ENCODE results near the gene SYT8. TPM values are rescaled to one million over a fixed set of nuclear protein-coding genes. Genes with fewer than 3 reads are reported as not detected.

SYT8 gene
- total and polyA plus RNA-seq, 2 of the 8 experiments (the other 6 are each of a cell fraction or from before 2014, with no cell fraction given) = not detected

- Histone ChIP-seq H3K4me1 (replicated peaks in 1 of 4; ENCODE audit: control insufficient read depth in 3 of 4, insufficient read depth in 4 of 4, low read length in 3 of 4) (peaks cover 0 to 2% (median 0%) of the 10 kb centered on the region in 4 experiments; a peak in 3 of 7 replicates), H3K23ac (ENCODE audit: insufficient read length) (no peak overlapping the region), H2AFZ (ENCODE audit: low read length) (no peak overlapping the region), H3K27me3 (replicated peaks in 1 of 4; ENCODE audit: control insufficient read depth in 3 of 4, extremely low read depth in 1 of 4, insufficient read depth in 3 of 4, low read length in 3 of 4) (no peaks in the 10 kb centered on the region), H3K4ac (replicated peaks; ENCODE audit: insufficient read length, low read depth, low read length) (no peak overlapping the region), H2BK15ac (ENCODE audit: low read length) (no peak overlapping the region), H4K91ac (replicated peaks; ENCODE audit: insufficient read length, low read length) (no peak overlapping the region), H3K79me1 (ENCODE audit: low read depth, low read length) (no peaks in the 10 kb centered on the region), H3K36me3 (ENCODE audit: control insufficient read depth in 2 of 4, insufficient read depth in 4 of 4, low read length in 3 of 4) (no peaks in the 10 kb centered on the region), H4K20me1 (replicated peaks in 1 of 2; ENCODE audit: control insufficient read depth in 1 of 2, insufficient read depth in 2 of 2, low read length in 2 of 2) (peaks cover 0 to 8% of the 10 kb centered on the region in 2 experiments), H3K14ac (ENCODE audit: insufficient read length) (no peak overlapping the region), H3K4me3 (ENCODE audit: extremely low read depth in 1 of 4, insufficient read depth in 2 of 4, low read depth in 3 of 4, low read length in 4 of 4) (no peak overlapping the region), H3K18ac (ENCODE audit: extremely low read depth, low read length) (no peak overlapping the region), H3K56ac (replicated peaks; ENCODE audit: insufficient read length, low read depth, low read length) (no peak overlapping the region), H3K79me2 (ENCODE audit: control insufficient read depth in 1 of 2, insufficient read depth in 2 of 2, low read length in 2 of 2) (no peaks in the 10 kb centered on the region), H2BK12ac (ENCODE audit: low read depth, low read length) (no peak overlapping the region), H4K5ac (ENCODE audit: insufficient read length, low read depth, low read length) (no peak overlapping the region), H3K9me3 (ENCODE audit: insufficient read depth in 2 of 2, low read depth in 1 of 2, low read length in 1 of 2) (peaks cover 0 to 7% of the 10 kb centered on the region in 2 experiments; a peak in 2 of 4 replicates), H2BK5ac (ENCODE audit: low read depth, low read length) (no peak overlapping the region), H3K9ac (replicated peaks in 1 of 4; ENCODE audit: extremely low read depth in 1 of 4, low read depth in 3 of 4, low read length in 3 of 4) (no peak overlapping the region), H2BK120ac (replicated peaks; ENCODE audit: low read depth, low read length) (no peak overlapping the region), H3K4me2 (ENCODE audit: insufficient read depth in 1 of 2, low read depth in 2 of 2, low read length in 2 of 2) (no peak overlapping the region), H4K8ac (ENCODE audit: extremely low read depth, insufficient read depth, low read length) (no peak overlapping the region), H3K27ac (ENCODE audit: low read depth, low read length) (no peak overlapping the region), H2AK5ac (ENCODE audit: low read depth, low read length) (no peak overlapping the region), H3K23me2 (ENCODE audit: low read depth, low read length) (peaks cover 8% of the 10 kb centered on the region; the same call in 1 of the 2 replicates), H2BK20ac (ENCODE audit: low read length) (no peak overlapping the region)
- DNase-seq (ENCODE audit: low read depth in 1 of 2, low spot score in 2 of 2) = no peak
- POLR2A ChIA-PET (ENCODE audit: partially characterized antibody) = no interaction called here
- WGBS, 2 experiments (ENCODE audit: extremely low coverage in 1 of 2, insufficient coverage in 1 of 2, insufficient read length in 1 of 2, insufficient replicate concordance in 2 of 2, low coverage in 1 of 2, low lambda C conversion rate in 2 of 2, missing lambda C conversion rate in 1 of 2) = 91% methylated on average over 16 of the region's 19 CpGs; no CpG with 5 or more reads in 1 of the 2 experiments
- FAIRE-seq = no peak
- CTCF ChIA-PET (ENCODE audit: partially characterized antibody) = interaction anchor here (0.7 to 15.8 kb wide), 24 partner anchors 9 to 559 kb away, joined by 3 to 439 read pairs (median 8); partner anchors contain the start of genes MRPL23 and SYT8
- no peak for TF ChIP-seq RAD21 (IDR thresholded peaks at IDR 0.05 in 1 of 2, conservative IDR thresholded peaks at IDR 0.05 in 1 of 2; ENCODE audit: low read depth in 2 of 2, low read length in 2 of 2)
- no peak for TF ChIP-seq JUND (IDR thresholded peaks at IDR 0.05; ENCODE audit: low read length)
- no peak for TF ChIP-seq CBX5 (IDR thresholded peaks at IDR 0.05; ENCODE audit: low read depth, low read length)
- no peak for TF ChIP-seq SP4 (IDR thresholded peaks at IDR 0.05; ENCODE audit: low read length)
- no peak for TF ChIP-seq SUZ12 (IDR thresholded peaks at IDR 0.05; ENCODE audit: low read length)
- TF ChIP-seq SIN3A (conservative IDR thresholded peaks at IDR 0.05 in 1 of 2, IDR thresholded peaks at IDR 0.05 in 1 of 2; ENCODE audit: low read depth in 1 of 2, low read length in 2 of 2) = no peak
- TF ChIP-seq SIX5 (IDR thresholded peaks at IDR 0.05; ENCODE audit: low read depth, low read length) = no peak
- TF ChIP-seq USF2 (IDR thresholded peaks at IDR 0.05; ENCODE audit: low read length) = no peak
- TF ChIP-seq RXRA (IDR thresholded peaks at IDR 0.05; ENCODE audit: insufficient read depth, low read depth, low read length) = no peak
- no peak for TF ChIP-seq EGR1 (IDR thresholded peaks at IDR 0.05; ENCODE audit: borderline replicate concordance, low read depth, low read length)
- no peak for TF ChIP-seq RBBP5 (IDR thresholded peaks at IDR 0.05; ENCODE audit: borderline replicate concordance, low read depth, low read length)
These were observed 11.2 kb upstream of the SYT8 start for GRCh38 chr11:1823376-1824220.
